A172 (cell line): ENCODE results near the gene LIG1. TPM values are rescaled to one million over a fixed set of nuclear protein-coding genes. Genes with fewer than 3 reads are reported as not detected.
A peak's percentile ranks its signal among the peaks of the same experiment; 100 is the strongest.
"Not testable (repeated sequence)": the region's sequence is repeated elsewhere in the genome, so short reads cannot be mapped to it uniquely, and the experiment has no call there.

ENCODE experiments used
- DNase-seq: peaks from one replicate; pipeline ENCODE4 v3.0.0-alpha.2; 2015; ENCODE audit warnings: low spot score
- total RNA-seq: library from RNA; depleted of rRNA; stranded (reverse); fragments of >200 nt; shearing (Covaris generic); gene quantifications from 2 replicates; pipeline ENCODE4 v1.2.3, GENCODE V29; 2014

The LIG1 gene
- total RNA-seq, 1 experiment from 2014 or later = 35.7 TPM

DNA sequence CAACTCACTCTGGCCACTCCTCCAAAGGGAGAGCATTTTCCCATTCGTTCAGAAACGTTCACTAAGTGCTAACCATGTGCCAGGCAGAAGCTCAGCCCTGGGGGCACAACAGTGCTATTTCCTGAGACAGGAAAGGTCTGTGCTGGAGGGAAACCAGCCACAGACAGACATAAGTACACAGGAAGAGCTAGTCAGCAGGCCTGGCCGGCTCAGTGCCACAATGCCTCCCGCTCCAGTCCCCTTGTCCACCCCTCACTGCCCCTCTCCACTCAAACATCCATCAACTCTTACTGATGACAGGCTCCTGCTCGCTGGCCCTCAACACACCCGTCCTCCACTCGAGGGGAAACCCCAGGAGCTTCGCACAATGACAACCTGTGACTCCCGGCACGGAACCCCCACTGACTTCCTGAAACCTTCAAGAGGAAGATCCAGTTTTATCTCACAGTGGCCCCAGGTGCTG is 48.2 kb downstream of the LIG1 start:
- peak; percentile 34 for DNase-seq

DNA sequence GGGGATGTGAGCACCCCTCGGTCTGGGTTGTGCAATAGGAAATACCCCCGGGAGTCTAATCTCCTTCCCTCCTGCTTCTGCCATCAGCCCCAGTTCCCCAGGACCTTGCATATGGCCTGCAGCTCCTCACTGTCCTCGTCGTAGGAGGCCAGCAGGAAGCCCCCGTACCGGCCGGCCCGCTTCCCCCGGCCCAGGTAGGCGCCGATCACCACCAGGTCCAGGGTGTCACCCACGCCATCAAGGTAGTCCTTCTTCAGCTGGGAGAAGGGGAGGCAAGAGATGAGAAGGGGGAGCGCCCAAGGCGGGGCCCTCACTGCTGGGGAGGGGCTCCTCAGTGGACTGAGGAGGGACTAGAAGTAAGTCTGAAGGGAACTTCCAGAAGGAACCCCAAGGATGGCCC is 49.1 kb downstream of the LIG1 start:
- DNase-seq = no peak

DNA sequence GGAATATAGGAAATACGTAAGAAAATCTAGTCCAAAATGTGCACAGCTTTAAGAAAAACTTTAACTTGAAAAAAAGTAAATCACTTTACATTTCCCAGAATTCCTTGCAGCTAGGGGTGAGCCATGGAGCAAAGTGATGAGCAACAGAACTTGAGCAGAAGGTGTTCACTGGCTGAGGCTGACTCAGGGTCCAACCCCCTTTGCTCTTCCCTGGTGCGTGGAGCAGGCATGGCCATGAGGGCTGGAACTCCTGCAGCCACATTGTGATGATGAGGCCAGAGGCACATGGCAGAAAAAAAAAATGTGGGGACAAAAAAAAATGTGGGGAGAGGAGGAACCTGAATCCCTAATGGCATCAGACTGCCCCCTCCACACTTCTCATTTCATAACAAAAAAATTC is 49.6 kb downstream of the LIG1 start:
- no peak for DNase-seq

DNA sequence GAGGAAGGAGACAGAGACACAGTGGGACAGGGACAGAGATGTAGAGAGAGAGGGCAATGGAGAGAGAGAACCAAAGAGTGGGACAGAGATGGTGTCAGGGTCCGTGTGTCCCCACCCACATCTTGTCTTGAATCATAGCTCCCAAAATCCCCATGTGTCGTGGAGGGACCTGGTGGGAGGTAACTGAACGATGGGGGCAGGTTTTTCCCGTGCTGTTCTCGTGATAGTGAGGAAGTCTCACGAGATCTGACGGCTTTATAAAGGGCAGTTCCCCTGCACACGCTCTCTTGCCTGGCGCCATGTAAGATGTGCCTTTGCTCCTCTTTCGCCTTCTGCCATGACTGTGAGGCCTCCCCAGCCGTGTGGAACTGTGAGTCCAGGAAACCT is 52.0 kb downstream of the LIG1 start:
- DNase-seq = no peak

DNA sequence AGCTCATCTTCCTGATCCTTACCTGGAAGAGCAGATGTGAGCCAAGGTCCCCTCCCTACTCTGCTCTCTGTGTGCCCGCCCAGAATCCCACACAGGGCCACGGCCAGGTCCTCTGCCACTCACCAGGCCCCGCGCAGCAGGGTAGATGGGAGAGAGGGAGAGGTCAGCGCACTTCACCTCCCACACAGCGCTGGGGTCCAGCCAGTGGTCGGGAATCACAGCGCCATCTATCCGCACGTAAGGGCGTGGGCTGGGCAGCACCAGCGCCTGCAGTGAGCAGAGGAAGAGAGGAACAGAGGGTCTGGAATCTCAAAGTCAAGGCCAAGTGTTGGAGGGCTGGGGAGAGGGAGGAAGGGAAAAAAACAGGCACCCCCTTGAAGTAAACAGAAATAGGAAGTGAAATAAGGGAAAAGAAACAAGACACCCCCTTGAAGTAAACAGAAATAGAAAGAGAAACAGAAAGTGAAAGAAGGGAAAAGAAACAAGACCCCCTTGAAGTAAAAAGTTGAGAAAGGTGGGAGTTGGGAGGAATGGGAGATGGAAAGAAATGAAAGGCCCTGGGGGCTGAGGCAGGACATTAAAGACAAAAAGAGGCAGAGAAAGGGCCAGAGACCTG is 52.5 kb downstream of the LIG1 start:
- no peak for DNase-seq

DNA sequence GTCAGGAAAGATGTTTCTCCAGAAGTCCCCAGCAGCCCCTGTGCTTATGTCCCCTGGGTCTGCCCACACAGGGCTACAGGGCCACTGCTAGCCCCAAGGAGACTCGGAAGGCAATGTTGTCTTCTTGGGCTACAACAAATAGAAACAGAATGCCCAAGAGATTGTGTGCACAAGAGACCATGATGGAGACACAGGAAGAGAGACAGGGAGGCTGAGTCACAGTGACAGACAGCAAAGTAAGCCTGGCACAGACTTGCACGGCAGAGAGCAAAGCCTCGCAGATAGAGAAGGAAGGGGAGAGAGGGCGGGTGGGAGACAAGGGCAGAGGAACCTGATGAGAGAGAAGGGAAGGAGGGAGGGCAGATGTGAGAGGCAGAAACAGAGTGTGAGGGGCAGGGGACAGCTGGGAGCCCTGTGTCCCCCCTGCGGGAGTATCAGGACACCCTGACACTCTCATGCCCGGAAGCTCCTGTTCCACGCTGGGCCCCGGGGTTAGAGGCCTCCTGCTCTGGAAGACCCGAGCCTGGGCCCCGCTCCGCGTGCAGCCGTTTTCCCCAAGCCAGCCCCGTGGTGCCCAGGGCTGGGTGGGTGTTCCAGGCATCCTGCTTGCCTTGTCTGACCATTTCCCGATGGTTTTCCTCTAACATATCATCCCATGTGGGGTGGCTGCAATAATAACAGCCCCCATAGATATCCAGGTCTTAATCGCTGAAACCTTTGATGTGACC is 56.8 kb downstream of the LIG1 start:
- no peak for DNase-seq

DNA sequence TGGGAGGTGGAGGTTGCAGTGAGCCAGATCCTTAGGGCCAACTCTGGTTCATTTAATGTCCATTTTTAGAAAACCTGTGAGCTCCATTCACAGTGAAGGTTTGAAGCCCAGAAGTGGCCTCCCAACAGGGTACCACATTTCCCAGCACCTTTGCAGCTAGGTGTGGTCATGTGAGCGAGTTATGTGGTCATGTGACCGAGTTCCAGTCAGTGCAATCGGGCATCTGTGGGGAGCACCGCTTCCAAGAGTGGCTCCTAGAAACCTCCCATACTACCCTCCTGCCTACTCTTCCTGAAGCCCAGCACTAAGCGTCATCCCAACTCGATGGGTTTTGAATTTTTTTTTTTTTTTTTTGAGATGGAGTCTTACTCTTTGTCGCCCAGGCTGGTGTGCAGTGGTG is 58.9 kb downstream of the LIG1 start:
- no peak for DNase-seq

DNA sequence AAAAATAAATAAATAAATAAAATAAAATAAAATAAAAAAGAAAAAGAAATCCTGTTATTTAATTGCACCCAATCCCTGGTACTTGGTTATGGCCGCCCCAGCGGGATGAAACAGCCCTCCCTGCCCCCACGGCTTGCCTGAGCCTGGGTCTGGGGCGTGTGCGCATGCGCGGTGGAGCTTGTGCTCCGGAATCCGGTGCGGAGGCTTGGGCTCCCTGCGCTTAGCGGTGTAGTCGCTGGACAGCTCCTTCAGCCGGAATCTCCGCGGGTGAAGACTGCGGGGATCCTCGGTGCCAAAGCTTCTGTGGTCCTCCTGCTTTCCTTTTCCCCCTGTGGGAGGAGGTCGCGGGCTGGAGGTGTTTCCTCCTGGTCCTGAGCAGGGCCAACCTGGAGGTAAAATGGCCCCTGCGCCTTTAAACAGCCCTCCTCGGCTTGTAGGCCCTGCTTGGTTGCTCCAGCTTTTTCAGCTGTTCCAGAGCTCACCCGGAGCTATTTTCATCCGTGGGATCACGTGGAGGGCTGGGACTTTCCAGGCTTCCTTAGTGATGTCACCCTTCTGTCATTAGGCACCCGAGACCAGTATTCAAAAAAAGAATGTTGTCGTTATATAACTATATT is 59.7 kb downstream of the LIG1 start, which contains the start of gene PLA2G4C:
Gene PLA2G4C (minus strand): TSS at position 468 of the 617 bp plus-strand sequence. CDS start 4,288 bp downstream, outside the sequence.
- DNase-seq = peak; percentile 76

DNA sequence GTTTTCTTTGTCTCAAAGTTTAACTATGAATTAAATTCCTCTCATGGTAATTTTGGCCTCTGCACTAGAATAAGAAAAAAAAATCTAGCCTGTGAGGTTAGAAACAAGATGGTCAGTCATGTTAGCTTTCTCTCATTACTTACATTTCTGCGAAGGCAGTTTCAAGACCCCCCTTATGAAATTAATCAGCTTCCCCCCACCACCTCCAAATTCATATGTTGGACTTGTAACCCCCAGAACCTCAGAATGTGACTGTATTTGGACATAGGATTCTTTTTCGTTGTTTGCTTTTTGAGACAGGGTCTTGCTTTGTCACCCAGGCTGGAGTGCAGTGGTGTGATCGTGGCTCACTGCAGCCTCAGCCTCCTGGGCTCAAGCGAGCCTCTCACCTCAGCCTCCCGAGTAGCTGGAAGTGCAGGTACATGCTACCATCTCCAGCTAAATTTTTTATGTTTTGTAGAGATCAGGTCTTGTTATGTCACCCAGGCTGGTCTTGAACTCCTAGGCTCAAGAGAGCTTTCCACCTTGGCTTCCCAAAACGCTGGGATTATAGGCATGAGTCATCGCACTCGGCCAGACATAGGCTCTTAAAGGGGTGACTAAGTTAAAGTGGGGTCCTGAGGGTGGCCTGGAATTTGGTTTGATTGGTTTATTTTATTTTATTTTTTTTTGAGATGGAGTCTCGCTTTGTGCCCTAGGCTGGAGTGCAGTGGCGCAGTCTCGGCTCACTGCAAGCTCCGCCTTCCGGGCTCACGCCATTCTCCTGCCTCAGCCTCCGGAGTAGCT is 61.0 kb downstream of the LIG1 start:
- peak; percentile 29 for DNase-seq

DNA sequence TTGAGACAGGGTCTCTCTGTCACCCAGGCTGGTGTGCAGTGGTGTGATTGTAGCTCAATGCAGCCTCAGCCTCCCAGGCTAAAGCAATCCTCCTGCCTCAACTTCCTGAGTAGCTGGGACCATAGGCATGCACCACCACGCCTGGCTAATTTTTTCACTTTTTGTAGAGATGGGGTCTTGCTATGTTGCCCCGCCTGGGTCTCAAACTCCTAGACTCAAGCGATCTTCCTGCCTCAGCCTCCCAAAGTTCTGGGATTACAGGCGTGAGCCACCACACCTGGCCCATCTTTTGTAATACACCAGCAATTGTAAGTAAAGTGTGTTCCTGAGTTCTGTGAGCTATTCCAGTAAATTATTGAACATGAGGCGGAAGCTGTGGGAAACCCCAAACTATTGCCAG is 66.2 kb downstream of the LIG1 start:
- no peak for DNase-seq

DNA sequence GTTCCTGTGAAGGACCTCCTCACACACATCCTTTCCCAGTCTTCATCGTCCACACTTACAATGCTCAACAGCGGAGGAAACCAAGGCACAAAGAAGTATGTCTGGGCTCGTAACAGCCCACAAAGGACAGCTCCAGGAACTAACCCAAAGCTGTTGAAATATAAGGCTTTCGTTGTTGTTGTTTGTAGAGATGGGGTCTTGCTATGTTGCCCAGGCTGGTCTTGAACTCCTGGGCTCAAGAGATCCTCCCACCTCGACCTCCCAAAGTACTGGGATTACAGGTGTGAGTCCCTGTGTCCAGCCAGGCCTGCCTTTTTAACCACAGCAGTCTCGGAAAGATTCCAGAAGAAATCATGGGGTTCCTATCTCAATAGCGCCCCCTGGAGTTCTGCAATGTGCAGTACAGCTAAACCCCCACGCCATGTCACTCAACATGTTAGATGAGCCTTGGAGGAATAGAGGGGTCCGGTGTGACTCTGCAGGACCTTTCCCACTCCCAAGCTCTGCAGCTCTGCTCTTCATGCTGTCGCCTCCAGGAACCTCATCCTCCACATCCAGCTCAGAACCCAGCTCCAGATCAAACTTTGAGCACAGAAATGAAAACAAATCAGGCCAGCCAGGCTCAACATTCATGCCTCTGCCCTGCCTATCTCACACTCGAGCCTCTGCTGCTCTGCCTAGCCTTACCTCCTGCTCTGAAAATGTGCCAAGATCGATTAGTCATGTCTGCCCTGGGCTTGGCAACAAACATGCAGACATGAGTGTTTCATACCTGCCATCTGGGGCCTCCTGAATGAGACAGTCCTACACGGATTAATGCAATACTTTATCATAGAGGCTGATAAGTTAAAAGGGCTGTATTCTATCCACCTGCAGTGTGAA is 67.0 kb downstream of the LIG1 start:
- DNase-seq = peak; percentile 21

DNA sequence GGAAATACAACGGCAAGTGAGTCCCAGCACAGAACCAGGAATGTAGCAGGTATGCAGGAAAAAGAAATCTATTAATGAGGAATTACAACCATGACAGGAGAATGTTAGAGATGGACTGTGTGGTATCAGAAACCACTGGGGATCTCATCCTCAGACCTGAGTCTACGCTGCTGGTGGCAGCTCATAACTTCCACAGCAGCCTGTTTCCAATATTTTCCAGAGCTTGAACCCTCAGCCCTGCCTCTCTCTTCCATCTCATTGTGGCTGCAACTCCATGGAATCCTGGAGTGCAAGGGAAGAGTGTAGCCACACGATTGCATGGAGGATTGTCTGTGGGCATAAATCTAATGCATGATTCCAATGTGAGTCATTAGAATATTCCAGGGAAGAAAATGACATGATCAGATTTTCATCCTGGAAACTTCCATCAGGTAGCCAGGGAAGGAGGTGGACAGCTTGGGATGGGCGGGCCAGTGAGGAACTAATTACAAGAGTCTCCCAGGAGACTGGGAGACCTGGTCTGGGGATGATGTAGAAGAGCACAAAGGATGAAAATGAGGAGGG is 74.5 kb downstream of the LIG1 start:
- peak; percentile 1 for DNase-seq

DNA sequence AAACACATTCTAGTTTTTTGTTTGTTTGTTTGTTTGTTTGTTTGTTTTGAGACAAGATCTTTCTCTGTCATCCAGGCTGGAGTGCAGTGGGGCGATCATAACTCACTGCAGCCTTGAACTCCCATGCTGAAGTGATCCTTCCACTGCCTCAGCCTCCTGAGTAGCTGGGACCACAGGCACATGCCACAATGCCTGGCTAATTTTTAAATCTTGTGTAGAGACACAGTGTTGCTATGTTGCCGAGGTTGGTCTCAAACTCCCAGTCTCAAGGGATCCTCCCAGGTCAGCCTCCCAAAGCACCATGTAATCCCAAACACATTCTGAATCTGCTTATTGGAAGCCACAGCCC is 75.3 kb downstream of the LIG1 start:
- DNase-seq = no peak

DNA sequence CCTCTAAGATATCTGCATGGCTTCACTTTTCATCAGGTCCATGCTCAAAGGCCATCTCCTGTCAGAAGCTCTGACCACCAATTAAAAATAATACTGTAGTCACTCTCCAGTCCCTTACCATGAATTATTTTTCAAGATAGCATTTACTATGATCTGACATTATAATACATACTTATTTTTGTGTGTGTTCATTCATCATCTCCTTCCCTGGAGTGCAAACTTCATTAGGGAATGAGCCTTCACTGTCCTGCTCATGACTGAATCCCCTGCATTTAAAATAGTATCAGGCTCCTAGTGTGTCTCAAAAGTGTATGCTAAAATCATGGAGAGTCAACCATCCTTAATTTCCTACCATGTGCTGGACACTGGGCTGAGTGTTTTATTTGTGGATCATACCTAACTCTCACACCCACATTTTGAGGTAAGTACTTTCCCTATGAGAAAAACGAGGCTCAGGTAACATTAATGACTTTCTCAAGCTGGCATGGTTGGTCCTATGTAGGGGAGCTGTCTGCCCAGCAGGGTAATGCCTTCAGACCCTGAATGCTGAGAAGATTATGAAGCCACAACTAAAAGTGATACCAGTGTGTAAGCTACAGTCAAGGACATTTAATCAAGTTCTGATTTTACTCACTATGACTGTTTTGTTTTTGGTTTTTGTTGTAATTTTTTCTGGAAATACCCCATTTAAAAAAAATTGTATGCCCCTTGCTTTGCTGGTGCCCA is 75.9 kb downstream of the LIG1 start:
- no peak for DNase-seq

DNA sequence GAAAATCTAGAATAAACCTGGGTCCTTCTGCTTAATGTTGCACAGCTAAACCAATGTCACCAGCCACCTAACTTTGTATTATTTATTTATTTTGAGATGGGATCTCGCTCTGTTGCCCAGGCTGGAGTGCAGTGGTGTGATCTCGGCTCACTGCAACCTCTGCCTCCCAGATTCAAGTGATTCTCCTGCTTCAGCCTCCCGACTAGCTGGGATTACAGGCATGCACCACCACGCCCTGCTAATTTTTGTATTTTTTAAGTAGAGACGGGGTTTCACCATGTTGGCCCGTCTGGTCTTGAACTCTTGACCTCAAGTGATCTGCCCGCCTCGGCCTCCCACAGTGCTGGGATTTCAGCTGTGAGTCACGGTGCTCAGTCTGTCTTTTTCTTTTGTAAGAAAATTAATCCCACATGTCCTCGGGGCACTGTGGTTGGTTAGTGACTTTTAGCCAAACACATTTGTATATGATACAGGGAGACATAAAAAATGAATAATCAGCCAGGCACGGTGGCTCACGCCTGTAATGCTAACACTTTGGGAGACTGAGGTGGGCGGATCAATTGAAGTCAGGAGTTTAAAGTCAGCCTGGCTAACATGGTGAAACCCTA is 78.9 kb downstream of the LIG1 start:
- peak; percentile 61 for DNase-seq

DNA sequence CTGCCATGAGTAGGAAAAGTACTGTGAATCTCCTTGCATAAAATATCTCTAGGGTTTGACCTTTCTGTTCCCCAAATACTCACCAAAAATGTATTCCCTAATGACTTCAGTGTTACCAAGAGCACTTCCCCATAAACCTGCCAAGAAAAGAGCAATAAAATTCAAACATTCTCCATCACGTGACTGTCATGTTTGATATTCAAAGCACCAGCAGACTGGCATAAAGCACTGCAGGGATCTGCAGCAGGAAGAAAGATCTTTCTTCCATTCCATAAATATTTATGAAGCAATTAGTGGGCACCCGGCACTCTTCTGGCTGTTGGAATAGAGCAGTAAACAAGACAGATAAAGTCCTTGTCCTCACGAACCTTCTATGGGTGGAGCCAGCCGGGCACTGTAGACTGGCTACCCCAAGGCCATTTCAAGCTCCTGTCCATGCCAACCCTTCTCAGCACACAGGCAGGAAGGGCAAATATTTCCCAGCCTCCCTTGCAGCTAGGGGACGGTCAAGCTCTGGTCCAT is 79.8 kb downstream of the LIG1 start:
- peak; percentile 18 for DNase-seq

DNA sequence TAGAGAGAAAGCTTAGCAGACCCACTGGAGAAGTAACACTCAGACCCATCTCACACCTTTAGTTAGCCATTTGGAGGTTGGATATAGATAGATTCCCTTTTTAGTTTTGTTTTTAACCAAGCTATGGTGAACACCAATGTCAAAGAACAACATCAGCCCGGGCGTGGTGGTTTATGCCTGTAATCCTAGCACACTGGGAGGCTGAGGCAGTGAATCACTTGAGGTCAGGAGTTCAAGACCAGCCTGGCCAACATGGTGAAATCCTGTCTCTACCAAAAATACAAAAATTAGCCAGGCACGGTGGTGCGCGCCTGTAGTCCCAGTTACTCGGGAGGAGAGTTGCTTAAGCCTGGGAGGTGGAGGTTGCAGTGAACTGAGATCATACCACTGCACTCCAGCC is 81.2 kb downstream of the LIG1 start:
- not testable (repeated sequence) for DNase-seq

DNA sequence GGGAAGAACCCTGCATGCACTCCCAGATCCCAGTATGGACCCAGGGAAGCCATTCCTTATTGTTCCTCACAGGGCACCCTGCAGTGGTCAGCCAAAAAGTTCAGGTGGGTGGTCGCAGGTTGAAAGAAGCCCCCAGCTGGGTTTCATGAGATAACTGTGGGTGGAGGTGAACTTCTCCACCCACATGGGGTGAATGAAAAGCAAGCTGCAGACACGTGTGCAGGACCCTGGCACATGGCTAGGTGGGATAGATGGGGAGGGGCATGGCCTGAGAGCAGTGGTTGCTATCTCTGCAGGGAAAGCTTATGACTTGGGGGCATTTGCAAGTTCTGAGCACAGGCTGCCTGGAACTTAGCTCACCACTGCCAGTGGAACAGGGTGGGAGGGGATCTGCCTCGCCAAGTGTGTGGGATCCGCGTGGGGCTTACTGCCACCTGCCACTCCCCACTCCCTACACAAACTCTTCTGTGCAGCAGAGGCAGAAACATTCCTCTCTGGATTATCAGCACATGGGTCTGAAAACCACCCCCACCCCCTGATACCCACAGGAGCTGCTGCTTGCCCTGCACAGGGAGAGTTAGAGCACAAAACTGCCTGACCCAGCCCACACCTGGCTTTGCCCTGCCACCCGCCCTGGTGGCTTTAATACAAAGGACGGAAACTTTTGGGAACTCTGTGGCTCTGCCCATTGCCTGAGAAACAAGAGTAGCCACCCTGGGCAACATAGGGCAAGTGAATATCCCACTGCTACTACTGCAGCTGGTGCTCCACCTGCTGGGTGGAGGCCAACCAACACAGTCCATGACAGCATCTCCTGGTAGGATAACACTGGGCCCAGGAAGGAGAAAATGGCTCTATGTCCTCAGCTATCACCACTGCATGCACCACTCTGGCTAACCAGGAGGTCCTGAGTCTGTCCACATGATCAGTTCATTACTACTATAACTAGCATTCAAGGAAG is 84.0 kb downstream of the LIG1 start:
- no peak for DNase-seq
